Effector memory CD8-positive, alpha-beta T cell (primary cell): Measurements from ENCODE around the gene MGAT4A.
"Not testable (repeated sequence)": the region's sequence is repeated elsewhere in the genome, so short reads cannot be mapped to it uniquely, and the experiment has no call there.

Experiments
- ATAC-seq: fragments of 150-1000 bp; cut with Tn5 transposase; replicated peaks from 2 replicates; pipeline ENCODE4 v1.10.0; 2021; ENCODE audit warnings: mild to moderate bottlenecking, moderate library complexity
- DNase-seq, 3 experiments: peaks; one replicate each; pipeline ENCODE4 v3.0.0; 2021
- H3K27ac Mint-ChIP-seq, 2 donors: one replicate each; pipeline ENCODE4 v1.8.0; 2022; ENCODE audit warnings: mild to moderate bottlenecking in 2 of 2, mixed read lengths in 2 of 2, moderate library complexity in 2 of 2
- H3K27me3 Mint-ChIP-seq, 2 donors: one replicate each; pipeline ENCODE4 v1.8.0; 2022; ENCODE audit warnings: mixed read lengths in 2 of 2
- H3K36me3 Mint-ChIP-seq: one replicate; pipeline ENCODE4 v1.8.0; 2022; ENCODE audit warnings: mild to moderate bottlenecking, moderate library complexity, mixed read lengths; ENCODE audit not compliant: insufficient read depth
- H3K4me1 Mint-ChIP-seq, 2 donors: one replicate each; pipeline ENCODE4 v1.8.0; 2022; ENCODE audit warnings: low read depth in 2 of 2, mixed read lengths in 2 of 2
- H3K4me3 Mint-ChIP-seq, 2 donors: one replicate each; pipeline ENCODE4 v1.8.0; 2022; ENCODE audit warnings: mild to moderate bottlenecking in 2 of 2, mixed read lengths in 2 of 2, moderate library complexity in 2 of 2
- H3K9me3 Mint-ChIP-seq, 2 donors: one replicate each; pipeline ENCODE4 v1.8.0; 2022; ENCODE audit warnings: mixed read lengths in 2 of 2

The MGAT4A gene

GRCh38 chr2:98607741-98608115 is 123.2 kb downstream of the MGAT4A start:
- no peaks in the 10 kb centered on the region for H3K27me3 Mint-ChIP-seq
- DNase-seq (no peak), ATAC-seq (no peak)
- peaks cover 50% of the 10 kb centered on the region for H3K36me3 Mint-ChIP-seq
- H3K4me3 Mint-ChIP-seq, result peak overlapping the region; percentile 90 to 94
- H3K9me3 Mint-ChIP-seq, result no peaks in the 10 kb centered on the region
- H3K4me1 Mint-ChIP-seq, result peaks cover 41 to 67% of the 10 kb centered on the region in 2 donors
- H3K27ac Mint-ChIP-seq, result peak overlapping the region; percentile 96

- Mint-ChIP-seq H3K27me3 (no peaks in the 10 kb centered on the region), H3K36me3 (peaks cover 50% of the 10 kb centered on the region)
Observed at GRCh38 chr2:98607104-98607503, 123.8 kb downstream of the MGAT4A start.

GRCh38 chr2:98606431-98606830 is 124.5 kb downstream of the MGAT4A start:
- Mint-ChIP-seq H3K4me3 (peak overlapping the region in 1 of 2 donors; percentile 90), H3K36me3 (peaks cover 52% of the 10 kb centered on the region), H3K4me1 (peaks cover 41 to 63% of the 10 kb centered on the region in 2 donors), H3K27me3 (no peaks in the 10 kb centered on the region), H3K27ac (peak overlapping the region in 1 of 2 donors; percentile 96), H3K9me3 (no peaks in the 10 kb centered on the region)
- DNase-seq (no peak), ATAC-seq (no peak)

More at GRCh38 chr2:98607104-98607503, 123.8 kb downstream of the MGAT4A start:
- DNase-seq (no peak), ATAC-seq (no peak)
- peak overlapping the region; percentile 96 for H3K27ac Mint-ChIP-seq
- peak overlapping the region; percentile 90 to 94 for H3K4me3 Mint-ChIP-seq
- H3K4me1 Mint-ChIP-seq, result peaks cover 41 to 66% of the 10 kb centered on the region in 2 donors
- no peaks in the 10 kb centered on the region for H3K9me3 Mint-ChIP-seq

- H3K4me1 Mint-ChIP-seq, result peaks cover 33 to 50% of the 10 kb centered on the region in 2 donors
Observed at GRCh38 chr2:98605076-98605475, 125.9 kb downstream of the MGAT4A start.

GRCh38 chr2:98604547-98604946 is 126.4 kb downstream of the MGAT4A start:
- Mint-ChIP-seq H3K4me1 (peaks cover 32 to 45% of the 10 kb centered on the region in 2 donors), H3K4me3 (no peak overlapping the region), H3K27ac (peak overlapping the region; percentile 59 to 71), H3K36me3 (peaks cover 65% of the 10 kb centered on the region), H3K9me3 (no peaks in the 10 kb centered on the region), H3K27me3 (no peaks in the 10 kb centered on the region)
- no peak for ATAC-seq
- no peak for DNase-seq

More at GRCh38 chr2:98605076-98605475, 125.9 kb downstream of the MGAT4A start:
- no peak for DNase-seq
- Mint-ChIP-seq H3K27me3 (no peaks in the 10 kb centered on the region), H3K4me3 (no peak overlapping the region), H3K27ac (peak overlapping the region; percentile 59 to 71), H3K36me3 (peaks cover 60% of the 10 kb centered on the region), H3K9me3 (no peaks in the 10 kb centered on the region)
- ATAC-seq, result no peak

- Mint-ChIP-seq H3K36me3 (peaks cover 65% of the 10 kb centered on the region), H3K4me1 (peaks cover 18 to 31% of the 10 kb centered on the region in 2 donors), H3K9me3 (no peaks in the 10 kb centered on the region), H3K27me3 (no peaks in the 10 kb centered on the region), H3K4me3 (no peak overlapping the region), H3K27ac (peak overlapping the region in 1 of 2 donors; percentile 26)
- ATAC-seq, result peak; percentile 62
- DNase-seq, result no peak
Observed at GRCh38 chr2:98601532-98602132, 129.3 kb downstream of the MGAT4A start.

GRCh38 chr2:98598781-98599428 is 132.0 kb downstream of the MGAT4A start:
- peak overlapping the region in 1 of 2 donors; percentile 24 for H3K27ac Mint-ChIP-seq

GRCh38 chr2:98594665-98595064 is 136.3 kb downstream of the MGAT4A start:
- peaks cover 4 to 10% of the 10 kb centered on the region in 2 donors for H3K4me1 Mint-ChIP-seq
- not testable (repeated sequence) for H3K27ac Mint-ChIP-seq, ATAC-seq, H3K27me3 Mint-ChIP-seq, H3K4me3 Mint-ChIP-seq, H3K9me3 Mint-ChIP-seq, DNase-seq
- peaks cover 48% of the 10 kb centered on the region for H3K36me3 Mint-ChIP-seq

More at GRCh38 chr2:98598781-98599428, 132.0 kb downstream of the MGAT4A start:
- Mint-ChIP-seq H3K9me3 (no peaks in the 10 kb centered on the region), H3K4me3 (no peak overlapping the region), H3K4me1 (peaks cover 5 to 12% of the 10 kb centered on the region in 2 donors), H3K36me3 (peaks cover 62% of the 10 kb centered on the region), H3K27me3 (no peaks in the 10 kb centered on the region)
- ATAC-seq, result no peak
- no peak for DNase-seq

GRCh38 chr2:98592565-98592964 is 138.4 kb downstream of the MGAT4A start:
- H3K36me3 Mint-ChIP-seq, result peaks cover 54% of the 10 kb centered on the region
- no peak for ATAC-seq
- H3K27ac Mint-ChIP-seq, result peak overlapping the region in 1 of 2 donors; percentile 14
- H3K4me1 Mint-ChIP-seq, result peaks cover 5 to 10% of the 10 kb centered on the region in 2 donors
- no peaks in the 10 kb centered on the region for H3K27me3 Mint-ChIP-seq
- no peak for DNase-seq
- H3K4me3 Mint-ChIP-seq, result no peak overlapping the region
- H3K9me3 Mint-ChIP-seq, result no peaks in the 10 kb centered on the region

GRCh38 chr2:98589489-98589888 is 141.4 kb downstream of the MGAT4A start:
- ATAC-seq (no peak), DNase-seq (no peak)
- H3K9me3 Mint-ChIP-seq, result no peaks in the 10 kb centered on the region
- H3K36me3 Mint-ChIP-seq, result peaks cover 73% of the 10 kb centered on the region
- H3K27me3 Mint-ChIP-seq, result no peaks in the 10 kb centered on the region
- H3K4me3 Mint-ChIP-seq, result no peak overlapping the region
- peak overlapping the region in 1 of 2 donors; percentile 75 for H3K27ac Mint-ChIP-seq
- H3K4me1 Mint-ChIP-seq, result peaks cover 5% of the 10 kb centered on the region in 2 donors

GRCh38 chr2:98588880-98589431 is 142.0 kb downstream of the MGAT4A start:
- DNase-seq (no peak), ATAC-seq (no peak)
- Mint-ChIP-seq H3K9me3 (no peaks in the 10 kb centered on the region), H3K4me1 (peaks cover 4 to 5% of the 10 kb centered on the region in 2 donors), H3K27me3 (no peaks in the 10 kb centered on the region), H3K4me3 (no peak overlapping the region), H3K27ac (peak overlapping the region; percentile 75), H3K36me3 (peaks cover 78% of the 10 kb centered on the region)

- ATAC-seq (no peak), DNase-seq (no peak)
- Mint-ChIP-seq H3K36me3 (peaks cover 82% of the 10 kb centered on the region), H3K4me3 (no peak overlapping the region), H3K9me3 (no peaks in the 10 kb centered on the region), H3K27ac (peak overlapping the region in 1 of 2 donors; percentile 38), H3K27me3 (no peaks in the 10 kb centered on the region), H3K4me1 (peaks cover 0 to 4% of the 10 kb centered on the region in 2 donors)
Observed at GRCh38 chr2:98586551-98587140, 144.3 kb downstream of the MGAT4A start.

GRCh38 chr2:98585386-98585785 is 145.5 kb downstream of the MGAT4A start:
- Mint-ChIP-seq H3K4me1 (peaks cover 0 to 4% of the 10 kb centered on the region in 2 donors), H3K4me3 (no peak overlapping the region), H3K9me3 (no peaks in the 10 kb centered on the region), H3K27me3 (no peaks in the 10 kb centered on the region), H3K36me3 (peaks cover 79% of the 10 kb centered on the region), H3K27ac (no peak overlapping the region)
- ATAC-seq (no peak), DNase-seq (no peak)
